NCI-H1694 treated with DMSO at 0.1 percent for 48 hours (cell line): ENCODE data around the gene VEGFB.

Experiments
- DNase-seq: peaks from one replicate; lab custom pipeline; 2025; lab: John Stamatoyannopoulos, UW

Gene VEGFB

GRCh38 chr11:64246871-64247728 lies 12.7 kb downstream of the VEGFB start, which contains the start of gene PPP1R14B:
PPP1R14B (minus strand) TSS chr11:64246943; CDS start chr11:64246673, 270 bp downstream.
- DNase-seq, result peak; percentile 46

DNA sequence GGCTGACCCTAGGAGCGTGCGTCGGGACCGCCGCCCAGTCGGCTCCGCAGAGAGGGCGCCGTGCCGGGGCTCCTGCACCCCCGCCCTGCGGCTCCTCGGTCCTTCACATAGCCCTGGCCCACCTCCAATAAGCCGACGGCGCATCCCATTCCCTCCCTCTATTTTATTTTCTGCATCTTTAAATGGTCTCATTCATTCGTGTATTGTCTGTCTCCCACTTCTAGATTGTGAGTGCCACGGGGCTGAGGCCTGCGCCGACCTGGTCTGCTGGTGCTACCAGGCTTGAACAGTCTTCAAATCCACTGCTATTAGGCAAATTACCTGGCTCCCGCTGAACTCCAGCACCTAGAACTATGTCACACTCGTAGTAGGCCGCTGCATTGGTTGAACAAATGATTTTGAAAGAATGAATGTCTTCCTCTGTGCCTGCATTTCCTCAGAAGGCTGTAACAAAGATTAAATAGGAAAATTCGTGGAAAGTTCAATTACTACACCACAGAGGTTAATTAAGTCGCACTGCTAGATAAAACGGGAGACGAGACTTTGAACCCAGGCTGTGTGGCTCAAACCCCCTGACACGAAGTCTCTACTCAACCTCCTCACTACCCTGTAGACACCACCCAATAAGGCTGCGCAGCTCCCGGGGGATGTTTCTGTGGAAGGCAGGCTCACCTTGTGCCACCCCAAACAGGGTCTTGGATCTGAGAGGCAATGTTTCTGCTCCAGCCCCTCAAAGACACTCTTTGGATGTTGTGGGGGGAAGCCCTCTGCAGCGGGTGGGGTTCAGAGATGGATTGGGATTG lies 13.5 kb downstream of the VEGFB start:
- no peak for DNase-seq

DNA sequence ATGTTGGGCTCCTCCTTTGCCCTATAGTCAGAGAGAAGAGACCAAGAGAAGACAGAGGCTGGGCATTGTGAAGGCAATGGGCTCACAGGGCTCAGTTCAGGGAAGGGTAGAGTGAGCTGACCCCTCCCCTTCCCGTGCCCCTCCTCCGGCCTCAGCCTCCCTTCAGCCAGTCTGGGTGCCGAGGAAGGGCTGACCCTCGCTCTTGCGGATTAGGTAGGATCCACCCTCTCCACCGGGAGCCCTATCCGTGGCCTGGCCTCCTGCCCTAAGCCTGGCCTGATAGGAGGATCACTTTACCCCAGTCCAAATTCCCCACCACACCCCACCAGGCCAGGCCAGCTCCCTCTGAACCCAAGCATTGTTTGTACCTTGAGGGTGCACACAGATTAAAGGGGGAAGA lies 14.2 kb downstream of the VEGFB start:
- DNase-seq, result no peak

DNA sequence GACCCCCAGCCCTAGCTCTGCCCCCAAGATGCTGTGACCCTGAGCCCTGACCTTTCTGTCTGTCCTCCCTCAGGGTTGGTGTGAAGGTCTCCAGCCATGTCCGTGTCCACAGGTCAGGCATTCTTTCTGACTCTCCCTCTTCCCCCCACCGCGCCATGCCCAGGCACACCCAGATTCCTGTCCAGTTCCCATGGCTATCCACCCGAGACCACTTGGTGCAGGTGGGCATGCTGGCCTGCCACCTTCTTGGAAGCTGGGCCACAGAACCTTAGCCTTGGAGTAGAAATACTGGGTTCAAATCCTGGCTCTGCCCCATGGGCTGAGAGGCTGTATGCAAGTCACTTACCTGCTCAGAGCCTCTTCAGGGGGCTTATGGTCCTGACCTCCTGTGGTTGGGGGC lies 14.7 kb downstream of the VEGFB start:
- DNase-seq, result no peak

GRCh38 chr11:64249563-64250414 lies 15.4 kb downstream of the VEGFB start:
- DNase-seq, result no peak

DNA sequence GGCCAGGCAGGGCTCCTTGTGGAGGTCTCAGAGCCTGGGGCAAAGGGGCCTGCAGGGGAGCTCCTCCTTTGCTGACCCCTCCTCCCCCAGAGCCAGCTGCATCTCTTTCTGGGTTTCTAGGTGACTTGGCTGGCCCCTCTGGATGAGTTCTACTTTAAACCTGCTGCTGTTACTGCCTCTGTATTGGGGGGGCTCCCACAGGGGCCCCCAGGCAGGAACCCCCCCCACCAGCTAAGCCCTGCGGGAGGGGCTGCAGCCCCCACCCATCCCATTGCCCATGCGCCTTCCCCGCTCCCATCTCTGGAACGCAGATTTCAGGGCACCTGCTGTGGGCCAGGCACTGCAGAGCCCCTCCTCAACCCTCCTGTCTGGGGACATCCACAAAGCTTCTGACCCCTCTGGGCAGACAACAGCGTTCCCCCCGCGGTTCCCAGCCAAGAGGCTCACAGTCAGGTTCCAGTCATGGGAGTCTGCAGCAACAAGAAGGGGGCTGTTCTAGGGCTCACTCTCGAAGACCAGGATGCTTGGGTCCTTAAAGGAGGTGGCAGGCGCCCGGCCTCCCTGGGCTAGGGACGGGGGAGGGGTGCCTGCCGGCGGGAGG lies 16.1 kb downstream of the VEGFB start:
- no peak for DNase-seq

DNA sequence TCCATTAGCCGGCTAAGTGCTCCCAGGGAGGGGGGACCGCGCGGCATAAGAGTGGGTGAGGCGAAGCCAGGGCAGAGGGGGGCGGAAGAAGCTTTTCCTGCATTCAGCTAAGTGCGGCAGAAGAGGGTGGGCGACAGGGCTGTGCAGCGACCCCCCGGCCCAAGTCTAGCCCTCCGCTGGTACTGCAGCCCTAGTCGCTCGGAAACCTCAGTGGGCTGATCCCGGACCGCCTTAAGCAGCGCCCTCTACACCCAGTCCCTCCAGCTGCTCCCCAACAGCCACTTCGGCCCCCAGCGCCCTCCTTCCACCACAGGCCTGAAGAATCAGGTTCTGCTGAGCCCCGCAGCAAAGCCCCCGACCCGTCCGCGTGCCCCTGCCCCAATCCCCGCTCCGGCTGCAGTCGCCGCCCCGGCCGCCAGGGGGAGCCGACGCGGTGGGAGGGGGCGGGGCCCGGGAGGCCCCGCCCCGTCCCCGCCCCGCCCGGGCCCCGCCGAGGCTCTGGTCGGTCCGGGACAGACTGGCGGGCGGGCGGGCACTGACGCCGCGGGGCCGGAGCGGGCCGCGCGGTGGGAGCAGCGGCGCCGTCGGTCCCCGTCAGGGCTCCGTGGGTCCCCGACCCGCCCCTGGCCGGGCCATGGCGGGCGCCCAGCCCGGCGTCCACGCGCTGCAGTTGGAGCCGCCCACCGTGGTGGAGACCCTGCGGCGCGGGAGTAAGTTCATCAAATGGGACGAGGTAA lies 16.8 kb downstream of the VEGFB start, which contains the start of gene PLCB3:
TSS of gene PLCB3 (plus strand) at position 515 of the 737 bp plus-strand sequence. CDS start at position 635, 120 bp downstream.
- DNase-seq, result no peak

- no peak for DNase-seq
Observed at GRCh38 chr11:64251753-64252002, 17.3 kb downstream of the VEGFB start.

DNA sequence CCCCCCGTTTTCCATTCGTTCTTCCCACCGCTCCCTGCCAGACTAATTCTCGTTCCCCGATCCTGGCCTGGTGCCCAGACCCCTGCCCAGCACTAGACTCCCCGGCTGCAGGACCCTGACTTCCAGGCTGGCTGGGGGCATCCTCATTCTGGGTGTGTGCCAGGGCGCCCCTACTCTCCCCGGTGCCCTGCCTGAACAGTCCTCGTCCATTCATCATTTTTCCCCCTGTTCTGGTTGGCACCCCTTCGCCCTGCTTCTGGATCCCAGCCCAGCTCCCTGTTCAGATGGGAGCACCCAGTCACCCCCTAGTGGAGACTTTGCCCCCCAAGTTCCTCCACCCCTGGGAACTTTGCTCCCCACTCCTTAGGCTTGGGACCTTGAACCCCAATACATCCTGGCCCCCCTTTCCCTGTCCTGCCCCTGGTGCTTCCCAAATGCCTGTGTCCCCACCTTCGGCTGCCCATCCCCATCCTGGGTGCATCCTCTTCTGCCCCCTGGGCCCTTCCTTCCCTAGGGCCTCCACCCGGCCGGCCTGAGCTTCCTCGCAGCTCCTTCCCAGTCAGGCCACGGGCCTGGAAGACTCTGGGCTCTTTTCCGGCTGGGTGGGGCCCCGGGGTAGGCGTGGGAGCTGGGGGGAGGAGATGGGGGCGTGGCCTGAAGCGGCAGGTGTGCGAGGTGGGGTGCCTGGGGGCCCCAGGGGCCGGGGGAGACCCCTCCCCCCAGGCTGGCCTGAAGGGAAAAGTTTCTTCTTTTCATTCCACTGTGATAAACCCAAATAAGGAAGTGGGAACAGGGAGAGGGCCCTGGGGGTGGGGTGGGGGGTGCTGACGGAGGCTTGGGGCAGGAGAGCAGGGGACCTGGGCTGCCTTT lies 17.9 kb downstream of the VEGFB start:
- DNase-seq, result no peak

DNA sequence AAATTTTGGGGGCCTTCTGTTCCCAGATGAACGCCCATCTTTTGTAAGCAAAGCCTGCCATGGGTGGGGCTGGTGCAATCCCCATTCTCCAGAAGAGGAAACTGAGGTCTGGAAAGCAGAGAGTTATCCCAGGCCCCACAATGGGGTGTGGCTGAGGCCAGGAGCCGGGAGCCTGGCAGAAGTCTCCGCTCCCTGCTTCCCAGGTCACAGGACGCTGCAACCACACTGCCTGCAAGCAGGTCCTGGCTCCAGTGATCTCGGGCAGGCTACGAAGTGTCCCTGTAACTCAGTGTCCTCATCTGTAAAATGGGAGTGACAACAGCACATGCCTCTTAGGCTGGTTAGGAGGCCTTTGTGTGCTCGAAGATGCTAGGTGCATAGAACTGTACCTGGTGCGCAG lies 18.7 kb downstream of the VEGFB start:
- DNase-seq, result no peak

GRCh38 chr11:64253481-64253880 lies 19.1 kb downstream of the VEGFB start:
- DNase-seq, result no peak

DNA sequence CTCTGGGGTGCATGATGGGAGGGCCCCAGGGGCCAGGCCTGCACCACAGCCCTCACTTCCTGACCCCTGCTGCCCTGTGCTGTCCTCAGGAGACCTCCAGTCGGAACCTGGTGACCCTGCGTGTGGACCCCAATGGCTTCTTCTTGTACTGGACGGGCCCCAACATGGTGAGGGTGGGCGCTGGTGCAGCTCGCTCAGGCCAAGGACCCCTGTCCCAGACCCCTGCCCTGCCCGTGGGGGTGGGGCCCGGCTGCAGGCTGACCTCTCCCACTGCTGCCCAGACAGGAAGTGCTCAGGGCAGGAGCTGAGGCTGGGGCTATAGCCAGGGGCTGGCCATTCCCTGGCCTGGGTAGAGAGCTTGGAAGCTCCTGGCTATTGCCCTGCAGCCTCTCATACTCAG lies 19.9 kb downstream of the VEGFB start:
- no peak for DNase-seq

GRCh38 chr11:64255135-64256128 lies 21.0 kb downstream of the VEGFB start:
- DNase-seq, result no peak

GRCh38 chr11:64256300-64256699 lies 21.9 kb downstream of the VEGFB start:
- no peak for DNase-seq

- no peak for DNase-seq
Observed at GRCh38 chr11:64258356-64258755, 24.0 kb downstream of the VEGFB start.

DNA sequence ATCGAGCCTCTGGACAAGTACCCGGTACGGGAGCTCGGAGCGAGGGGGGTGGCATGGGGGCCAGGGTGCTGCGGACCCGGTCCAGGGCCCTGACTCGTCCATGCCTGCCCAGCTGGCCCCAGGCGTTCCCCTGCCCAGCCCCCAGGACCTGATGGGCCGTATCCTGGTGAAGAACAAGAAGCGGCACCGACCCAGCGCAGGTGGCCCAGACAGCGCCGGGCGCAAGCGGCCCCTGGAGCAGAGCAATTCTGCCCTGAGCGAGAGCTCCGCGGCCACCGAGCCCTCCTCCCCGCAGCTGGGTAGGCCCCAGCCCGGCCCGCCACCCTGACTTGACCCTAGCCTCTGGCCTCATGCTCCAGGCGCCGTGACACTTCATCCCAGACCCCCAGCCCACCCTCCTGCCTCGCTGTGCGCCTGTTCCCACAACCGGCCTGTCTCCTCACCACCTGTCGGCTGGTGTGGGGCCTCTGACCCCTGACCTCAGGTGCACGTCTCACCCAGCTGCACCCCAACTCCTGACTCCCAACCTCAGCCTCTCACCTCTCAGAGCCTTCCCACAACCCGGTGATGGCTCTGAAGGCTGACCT lies 24.7 kb downstream of the VEGFB start:
- no peak for DNase-seq

DNA sequence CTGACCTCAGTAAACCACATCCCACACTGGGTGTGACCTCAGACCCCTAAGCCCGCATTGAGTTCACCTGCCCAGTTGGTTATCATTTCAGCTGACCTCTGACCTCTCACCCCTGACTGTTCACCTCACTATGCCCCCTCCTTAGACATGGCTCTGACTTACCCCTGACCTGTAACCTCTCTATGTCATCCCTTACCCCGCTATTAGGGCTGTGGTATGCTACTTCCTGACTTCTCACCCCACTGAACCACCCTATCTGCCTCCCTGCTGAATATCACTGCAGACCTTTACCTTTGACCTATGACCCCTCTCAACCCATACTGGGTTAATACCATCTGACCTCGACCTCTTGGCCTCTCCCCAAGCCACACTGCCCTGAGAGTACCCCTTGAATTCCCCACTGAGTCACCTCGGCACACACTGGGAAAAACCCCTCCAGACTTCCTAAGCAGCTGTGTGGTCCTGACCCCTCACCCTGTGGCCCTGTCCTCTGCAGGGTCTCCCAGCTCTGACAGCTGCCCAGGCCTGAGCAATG lies 25.2 kb downstream of the VEGFB start:
- DNase-seq, result no peak

- no peak for DNase-seq
Observed at GRCh38 chr11:64260147-64260708, 25.8 kb downstream of the VEGFB start.
